ENCODE results near the gene USP25. TPM values are rescaled to one million over a fixed set of nuclear protein-coding genes. Genes with fewer than 3 reads are reported as not detected.

USP25 gene
- total RNA-seq, 1 experiment from 2014 or later: 42.0 TPM

- Mint-ChIP-seq H3K9me3 (no peaks in the 10 kb centered on the region), H3K4me1 (no peaks in the 10 kb centered on the region), H3K27ac (no peak overlapping the region), H3K4me3 (no peak overlapping the region), H3K36me3 (no peaks in the 10 kb centered on the region), H3K27me3 (ENCODE audit: low read depth) (no peaks in the 10 kb centered on the region)
- DNase-seq (ENCODE audit: low spot score) (no peak), ATAC-seq (no peak)
- POLR2A ChIA-PET: no interaction called here
- TF ChIP-seq AFF4 (CRISPR knock-in tag; IDR thresholded peaks at IDR 0.05; ENCODE audit: borderline replicate concordance) (no peak), PREB (CRISPR knock-in tag; IDR thresholded peaks at IDR 0.05; ENCODE audit: borderline replicate concordance) (no peak), ZSCAN18 (CRISPR knock-in tag; IDR thresholded peaks at IDR 0.05) (no peak), ZBTB21 (CRISPR knock-in tag; IDR thresholded peaks at IDR 0.05; ENCODE audit: borderline replicate concordance) (no peak), E2F4 (CRISPR knock-in tag; IDR thresholded peaks at IDR 0.05; ENCODE audit: borderline replicate concordance, low read depth) (no peak), NR3C1 (CRISPR knock-in tag; conservative IDR thresholded peaks at IDR 0.05; ENCODE audit: low read depth) (no peak), ZMAT4 (CRISPR knock-in tag; IDR thresholded peaks at IDR 0.05) (no peak)
- CTCF ChIA-PET: no interaction called here
These were observed 46.8 kb upstream of the USP25 start for GRCh38 chr21:15682977-15683376.

GRCh38 chr21:15686506-15686905 is 43.3 kb upstream of the USP25 start:
- Mint-ChIP-seq H3K36me3 (no peaks in the 10 kb centered on the region), H3K9me3 (no peaks in the 10 kb centered on the region), H3K27ac (no peak overlapping the region), H3K4me1 (no peaks in the 10 kb centered on the region), H3K27me3 (ENCODE audit: low read depth) (no peaks in the 10 kb centered on the region), H3K4me3 (no peak overlapping the region)
- ChIA-PET POLR2A (no interaction called here), CTCF (no interaction called here)
- ATAC-seq (no peak), DNase-seq (ENCODE audit: low spot score) (no peak)
- no peak for TF ChIP-seq ZNF396 (CRISPR knock-in tag; IDR thresholded peaks at IDR 0.05; ENCODE audit: borderline replicate concordance)
- no peak for TF ChIP-seq SOX15 (CRISPR knock-in tag; IDR thresholded peaks at IDR 0.05)
- TF ChIP-seq ESRRA (CRISPR knock-in tag; IDR thresholded peaks at IDR 0.05; ENCODE audit: borderline replicate concordance): no peak
- TF ChIP-seq PREB (CRISPR knock-in tag; IDR thresholded peaks at IDR 0.05; ENCODE audit: borderline replicate concordance): no peak
- TF ChIP-seq MXD4 (CRISPR knock-in tag; IDR thresholded peaks at IDR 0.05; ENCODE audit: borderline replicate concordance): no peak
- TF ChIP-seq ZNF317 (CRISPR knock-in tag; IDR thresholded peaks at IDR 0.05; ENCODE audit: borderline replicate concordance, low read depth): no peak
- no peak for TF ChIP-seq GTF2I (CRISPR knock-in tag; conservative IDR thresholded peaks at IDR 0.05)
- TF ChIP-seq USF1 (CRISPR knock-in tag; IDR thresholded peaks at IDR 0.05): no peak
- no peak for TF ChIP-seq CREM (CRISPR knock-in tag; IDR thresholded peaks at IDR 0.05)
- TF ChIP-seq RELA (CRISPR knock-in tag; IDR thresholded peaks at IDR 0.05; ENCODE audit: borderline replicate concordance): no peak
- TF ChIP-seq FOXP4 (CRISPR knock-in tag; IDR thresholded peaks at IDR 0.05): no peak
- TF ChIP-seq GABPB1 (CRISPR knock-in tag; IDR thresholded peaks at IDR 0.05): no peak
- TF ChIP-seq CREB1 (CRISPR knock-in tag; IDR thresholded peaks at IDR 0.05): no peak
- TF ChIP-seq MLX (CRISPR knock-in tag; IDR thresholded peaks at IDR 0.05): no peak
- TF ChIP-seq IRF1 (CRISPR knock-in tag; IDR thresholded peaks at IDR 0.05): no peak
